ENCODE results near the gene OR13C2. TPM values are rescaled to one million over a fixed set of nuclear protein-coding genes. Genes with fewer than 3 reads are reported as not detected.

OR13C2 gene
- total and polyA plus RNA-seq, 2 donors from 2014 or later: not detected

DNA sequence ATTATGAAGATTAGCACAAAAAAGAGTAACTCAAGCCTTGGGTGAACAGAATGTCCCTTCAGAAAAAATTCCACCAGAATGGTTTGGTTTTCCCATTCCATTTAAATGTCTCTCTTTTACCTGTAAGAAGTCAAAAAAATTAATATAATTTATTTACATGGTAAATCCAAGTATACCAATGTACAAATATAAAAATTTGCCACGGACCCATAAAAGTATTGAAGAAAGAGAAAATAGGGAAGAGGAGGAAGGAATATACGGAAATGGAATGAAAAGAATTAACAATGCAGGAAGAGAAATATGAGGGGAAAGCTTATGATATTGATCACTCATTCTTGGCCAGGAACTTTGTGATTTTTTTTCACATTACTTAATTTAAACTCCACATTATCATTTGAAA is 12.7 kb upstream of the OR13C2 start, which contains the start of gene OR13C9:
Gene OR13C9, minus strand, starts transcription at position 101 of the 400 bp plus-strand sequence. Its CDS starts 0 bp downstream, at position 101.
- Histone ChIP-seq H3K9ac (ENCODE audit: low read length in 3 of 3) (no peak within 1 kb of the TSS), H3K36me3 (ENCODE audit: control insufficient read depth in 2 of 3, insufficient read depth in 3 of 3, low read length in 3 of 3) (no peaks in the 10 kb centered on the region), H3K4me3 (ENCODE audit: low read length in 3 of 3) (no peak within 1 kb of the TSS), H3K4me1 (ENCODE audit: control insufficient read depth in 2 of 3, insufficient read depth in 2 of 3, low read depth in 1 of 3, low read length in 3 of 3) (no peaks in the 10 kb centered on the region), H3K27ac (ENCODE audit: low read depth in 2 of 2, low read length in 2 of 2) (no peak within 1 kb of the TSS), H3K27me3 (ENCODE audit: control insufficient read depth, insufficient read depth, low read length) (no peaks in the 10 kb centered on the region), H3K9me3 (ENCODE audit: control insufficient read depth in 2 of 3, insufficient read depth in 1 of 3, low read length in 3 of 3) (no peaks in the 10 kb centered on the region)
- TF ChIP-seq, protein P1, sequence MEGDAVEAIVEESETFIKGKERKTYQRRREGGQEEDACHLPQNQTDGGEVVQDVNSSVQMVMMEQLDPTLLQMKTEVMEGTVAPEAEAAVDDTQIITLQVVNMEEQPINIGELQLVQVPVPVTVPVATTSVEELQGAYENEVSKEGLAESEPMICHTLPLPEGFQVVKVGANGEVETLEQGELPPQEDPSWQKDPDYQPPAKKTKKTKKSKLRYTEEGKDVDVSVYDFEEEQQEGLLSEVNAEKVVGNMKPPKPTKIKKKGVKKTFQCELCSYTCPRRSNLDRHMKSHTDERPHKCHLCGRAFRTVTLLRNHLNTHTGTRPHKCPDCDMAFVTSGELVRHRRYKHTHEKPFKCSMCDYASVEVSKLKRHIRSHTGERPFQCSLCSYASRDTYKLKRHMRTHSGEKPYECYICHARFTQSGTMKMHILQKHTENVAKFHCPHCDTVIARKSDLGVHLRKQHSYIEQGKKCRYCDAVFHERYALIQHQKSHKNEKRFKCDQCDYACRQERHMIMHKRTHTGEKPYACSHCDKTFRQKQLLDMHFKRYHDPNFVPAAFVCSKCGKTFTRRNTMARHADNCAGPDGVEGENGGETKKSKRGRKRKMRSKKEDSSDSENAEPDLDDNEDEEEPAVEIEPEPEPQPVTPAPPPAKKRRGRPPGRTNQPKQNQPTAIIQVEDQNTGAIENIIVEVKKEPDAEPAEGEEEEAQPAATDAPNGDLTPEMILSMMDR (IDR thresholded peaks at IDR 0.05; ENCODE audit: borderline replicate concordance, extremely low read depth, insufficient read depth): no peak
- DNase-seq (no peak), FAIRE-seq (no peak)
- intact Hi-C loops (cut with DNase I): no loop called here

DNA sequence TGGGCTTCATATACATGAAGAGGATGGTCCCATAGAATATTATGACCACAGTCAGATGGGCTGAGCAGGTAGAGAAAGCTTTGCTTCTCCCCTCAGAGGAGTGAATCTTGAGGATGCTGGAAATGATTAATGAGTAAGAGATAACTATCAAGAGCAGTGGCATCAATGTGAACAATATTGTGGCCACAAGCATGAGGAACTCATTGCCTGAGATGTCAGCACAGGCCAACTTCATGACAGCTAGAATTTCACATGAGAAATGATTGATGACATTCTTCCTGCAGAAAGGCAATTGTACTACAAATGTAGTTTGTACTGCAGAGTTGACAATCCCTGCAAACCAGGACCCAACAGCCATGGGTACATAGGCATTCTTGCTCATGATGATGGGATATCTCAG is 12.0 kb upstream of the OR13C2 start:
- TF ChIP-seq, protein P1 (IDR thresholded peaks at IDR 0.05; ENCODE audit: borderline replicate concordance, extremely low read depth, insufficient read depth): no peak
- FAIRE-seq (no peak), DNase-seq (no peak)
- Histone ChIP-seq H3K9me3 (ENCODE audit: control insufficient read depth in 2 of 3, insufficient read depth in 1 of 3, low read length in 3 of 3) (no peaks in the 10 kb centered on the region), H3K9ac (ENCODE audit: low read length in 3 of 3) (no peak overlapping the region), H3K36me3 (ENCODE audit: control insufficient read depth in 2 of 3, insufficient read depth in 3 of 3, low read length in 3 of 3) (no peaks in the 10 kb centered on the region), H3K4me3 (ENCODE audit: low read length in 3 of 3) (no peak overlapping the region), H3K27ac (ENCODE audit: low read depth in 2 of 2, low read length in 2 of 2) (no peak overlapping the region), H3K27me3 (ENCODE audit: control insufficient read depth, insufficient read depth, low read length) (no peaks in the 10 kb centered on the region), H3K4me1 (ENCODE audit: control insufficient read depth in 2 of 3, insufficient read depth in 2 of 3, low read depth in 1 of 3, low read length in 3 of 3) (no peaks in the 10 kb centered on the region)
- intact Hi-C loops (cut with DNase I): no loop called here

DNA sequence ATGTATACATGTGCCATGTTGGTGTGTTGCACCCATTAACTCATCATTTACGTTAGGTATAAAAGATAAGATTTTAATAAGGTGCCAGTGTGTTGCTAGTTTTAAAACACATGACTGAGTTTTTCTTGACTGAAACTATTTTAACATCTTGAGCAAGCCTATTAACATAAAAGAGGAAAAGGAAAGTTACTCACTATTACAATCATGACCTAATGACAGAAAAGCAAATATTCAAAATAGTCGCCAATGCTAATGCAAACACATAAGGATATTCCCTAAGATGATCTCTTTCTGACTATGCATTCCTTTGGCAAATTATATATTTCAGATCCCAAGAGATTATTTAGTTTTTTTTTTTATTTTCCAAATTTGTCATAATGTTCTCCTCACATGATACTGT is 5.8 kb upstream of the OR13C2 start:
- no peak overlapping the region for H3K27ac ChIP-seq (ENCODE audit: low read depth in 2 of 2, low read length in 2 of 2)
- no peaks in the 10 kb centered on the region for H3K36me3 ChIP-seq (ENCODE audit: control insufficient read depth in 2 of 3, insufficient read depth in 3 of 3, low read length in 3 of 3)
- FAIRE-seq (no peak), DNase-seq (no peak)
- no peaks in the 10 kb centered on the region for H3K4me1 ChIP-seq (ENCODE audit: control insufficient read depth in 2 of 3, insufficient read depth in 2 of 3, low read depth in 1 of 3, low read length in 3 of 3)
- no peaks in the 10 kb centered on the region for H3K9me3 ChIP-seq (ENCODE audit: control insufficient read depth in 2 of 3, insufficient read depth in 1 of 3, low read length in 3 of 3)
- H3K4me3 ChIP-seq (ENCODE audit: low read length in 3 of 3): no peak overlapping the region
- intact Hi-C loops (cut with DNase I): no loop called here
- H3K9ac ChIP-seq (ENCODE audit: low read length in 3 of 3): no peak overlapping the region
- TF ChIP-seq, protein P1 (IDR thresholded peaks at IDR 0.05; ENCODE audit: borderline replicate concordance, extremely low read depth, insufficient read depth): no peak
- no peaks in the 10 kb centered on the region for H3K27me3 ChIP-seq (ENCODE audit: control insufficient read depth, insufficient read depth, low read length)

DNA sequence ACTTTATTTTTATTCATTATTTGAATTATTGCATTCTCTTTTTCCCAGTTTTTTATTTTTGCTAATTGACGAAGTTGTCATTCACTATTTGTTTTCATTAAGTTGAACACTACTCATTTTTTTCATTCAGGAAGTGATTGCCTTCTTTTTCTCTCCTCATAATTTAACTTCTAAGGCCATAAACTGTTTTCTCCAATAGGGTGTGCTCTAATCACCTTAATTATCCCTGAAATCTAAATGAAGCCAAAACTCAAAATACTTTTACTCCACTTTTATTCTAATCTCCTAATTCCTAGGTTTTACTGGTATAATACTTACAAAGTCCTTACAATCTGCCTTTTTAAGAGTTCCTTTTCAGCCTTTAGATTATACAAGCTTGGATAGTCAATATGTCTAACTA is 2.9 kb upstream of the OR13C2 start:
- Histone ChIP-seq H3K4me1 (ENCODE audit: control insufficient read depth in 2 of 3, insufficient read depth in 2 of 3, low read depth in 1 of 3, low read length in 3 of 3) (no peaks in the 10 kb centered on the region), H3K9me3 (ENCODE audit: control insufficient read depth in 2 of 3, insufficient read depth in 1 of 3, low read length in 3 of 3) (no peaks in the 10 kb centered on the region), H3K4me3 (ENCODE audit: low read length in 3 of 3) (no peak overlapping the region), H3K9ac (ENCODE audit: low read length in 3 of 3) (no peak overlapping the region), H3K27me3 (ENCODE audit: control insufficient read depth, insufficient read depth, low read length) (no peaks in the 10 kb centered on the region), H3K27ac (ENCODE audit: low read depth in 2 of 2, low read length in 2 of 2) (no peak overlapping the region), H3K36me3 (ENCODE audit: control insufficient read depth in 2 of 3, insufficient read depth in 3 of 3, low read length in 3 of 3) (no peaks in the 10 kb centered on the region)
- FAIRE-seq (no peak), DNase-seq (peak in 1 of 5 donors; percentile 1)
- intact Hi-C loops (cut with DNase I): no loop called here
- TF ChIP-seq, protein P1 (IDR thresholded peaks at IDR 0.05; ENCODE audit: borderline replicate concordance, extremely low read depth, insufficient read depth): no peak
